ENCODE data around the gene FPGS. TPM values are rescaled to one million over a fixed set of nuclear protein-coding genes. Genes with fewer than 3 reads are reported as not detected.

Gene FPGS
- total and polyA plus RNA-seq, 2 of the 4 experiments (the other 2 are of a cell fraction): 43.9 to 75.7 TPM

DNA sequence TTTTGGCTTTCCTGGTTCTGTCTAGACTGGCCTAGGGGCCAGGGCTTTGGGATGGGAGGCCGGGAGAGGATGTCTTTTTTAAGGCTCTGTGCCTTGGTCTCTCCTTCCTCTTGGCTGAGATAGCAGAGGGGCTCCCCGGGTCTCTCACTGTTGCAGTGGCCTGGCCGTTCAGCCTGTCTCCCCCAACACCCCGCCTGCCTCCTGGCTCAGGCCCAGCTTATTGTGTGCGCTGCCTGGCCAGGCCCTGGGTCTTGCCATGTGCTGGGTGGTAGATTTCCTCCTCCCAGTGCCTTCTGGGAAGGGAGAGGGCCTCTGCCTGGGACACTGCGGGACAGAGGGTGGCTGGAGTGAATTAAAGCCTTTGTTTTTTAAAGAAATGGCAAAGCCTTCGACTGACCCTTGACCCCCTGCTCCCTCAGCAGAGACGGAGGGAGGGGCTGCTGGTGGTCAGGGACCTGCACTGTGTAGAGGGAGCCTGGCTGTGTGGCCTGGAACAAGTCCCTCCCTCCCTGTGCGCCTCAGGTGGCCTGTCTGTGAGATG lies 11.1 kb downstream of the FPGS start:
- Histone ChIP-seq H4K20me1 (ENCODE audit: insufficient read depth, low read length) (peaks cover 19% of the 10 kb centered on the region; the same call in 1 of the 2 replicates), H2AK5ac (ENCODE audit: low read depth, low read length) (no peak overlapping the region), H3K14ac (replicated peaks; ENCODE audit: low read depth, low read length) (no peak overlapping the region), H2BK15ac (ENCODE audit: low read depth, low read length) (no peak overlapping the region), H2AFZ (replicated peaks; ENCODE audit: low read length, poor library complexity) (no peak overlapping the region), H2BK120ac (ENCODE audit: low read depth, low read length) (no peak overlapping the region), H3K9ac (ENCODE audit: low read depth, low read length) (no peak overlapping the region), H2BK5ac (ENCODE audit: low read depth, low read length, poor library complexity, severe bottlenecking) (no peak overlapping the region), H2AK9ac (replicated peaks; ENCODE audit: low read depth, low read length, poor library complexity) (no peak overlapping the region), H3K18ac (ENCODE audit: low read depth, low read length) (no peak overlapping the region), H3K4me1 (ENCODE audit: control insufficient read depth, insufficient read depth, low read length) (peaks cover 11% of the 10 kb centered on the region; the same call in 1 of the 2 replicates), H4K8ac (ENCODE audit: low read depth in 2 of 2, low read length in 2 of 2) (no peak overlapping the region), H4K91ac (ENCODE audit: insufficient read depth, low read depth, low read length) (no peak overlapping the region), H3K27ac (ENCODE audit: insufficient read depth, low read length) (no peak overlapping the region), H2BK20ac (ENCODE audit: low read depth, low read length) (no peak overlapping the region), H3K23ac (ENCODE audit: low read depth, low read length) (no peak overlapping the region), H3K4ac (ENCODE audit: low read depth, low read length) (no peak overlapping the region), H3K4me3 (ENCODE audit: insufficient read depth, low read depth, low read length) (no peak overlapping the region), H4K5ac (ENCODE audit: low read depth, low read length) (no peak overlapping the region), H3K9me1 (ENCODE audit: insufficient read depth, low read length) (no peaks in the 10 kb centered on the region; the same call in 1 of the 2 replicates), H3K4me2 (ENCODE audit: low read depth, low read length) (no peak overlapping the region), H3K27me3 (ENCODE audit: control insufficient read depth, insufficient read depth, low read length) (no peaks in the 10 kb centered on the region), H3K9me3 (ENCODE audit: control insufficient read depth, insufficient read depth, low read length) (no peaks in the 10 kb centered on the region), H3K56ac (ENCODE audit: extremely low read depth, insufficient read depth, low read length) (no peak overlapping the region), H3K79me1 (ENCODE audit: low read depth in 1 of 2, low read length in 2 of 2) (peaks cover 14 to 27% of the 10 kb centered on the region in 2 experiments), H3K36me3 (ENCODE audit: control insufficient read depth, insufficient read depth, low read length) (peaks cover 78% of the 10 kb centered on the region)
- dilution Hi-C loops (cut with HindIII; ENCODE audit: low sequenced_read_pairs, unreplicated experiment) (no loop called here), intact Hi-C loops (cut with micrococcal nuclease) (no loop called here), in situ Hi-C loops (cut with MboI; ENCODE audit: low sequenced_read_pairs) (no loop called here)
- DNase-seq (no peak), ATAC-seq (ENCODE audit: low read depth) (no peak)
- no peak for TF ChIP-seq CHD1 (IDR thresholded peaks at IDR 0.05; ENCODE audit: low read depth, low read length)
- no peak for TF ChIP-seq RCOR1 (IDR thresholded peaks at IDR 0.05; ENCODE audit: insufficient replicate concordance, low read length)
- no peak for TF ChIP-seq MAZ (IDR thresholded peaks at IDR 0.05; ENCODE audit: borderline replicate concordance, low read depth, low read length)
- TF ChIP-seq MXI1 (IDR thresholded peaks at IDR 0.05; ENCODE audit: borderline replicate concordance, low read depth, low read length): no peak
- TF ChIP-seq RAD21 (IDR thresholded peaks at IDR 0.05; ENCODE audit: low read length): no peak
- TF ChIP-seq CEBPB (IDR thresholded peaks at IDR 0.05; ENCODE audit: low read depth, low read length): no peak
- TF ChIP-seq, protein P1, sequence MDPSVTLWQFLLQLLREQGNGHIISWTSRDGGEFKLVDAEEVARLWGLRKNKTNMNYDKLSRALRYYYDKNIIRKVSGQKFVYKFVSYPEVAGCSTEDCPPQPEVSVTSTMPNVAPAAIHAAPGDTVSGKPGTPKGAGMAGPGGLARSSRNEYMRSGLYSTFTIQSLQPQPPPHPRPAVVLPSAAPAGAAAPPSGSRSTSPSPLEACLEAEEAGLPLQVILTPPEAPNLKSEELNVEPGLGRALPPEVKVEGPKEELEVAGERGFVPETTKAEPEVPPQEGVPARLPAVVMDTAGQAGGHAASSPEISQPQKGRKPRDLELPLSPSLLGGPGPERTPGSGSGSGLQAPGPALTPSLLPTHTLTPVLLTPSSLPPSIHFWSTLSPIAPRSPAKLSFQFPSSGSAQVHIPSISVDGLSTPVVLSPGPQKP (IDR thresholded peaks at IDR 0.05; ENCODE audit: borderline replicate concordance, low read depth, low read length): no peak
- ChIA-PET POLR2A (ENCODE audit: unreplicated experiment) (no interaction called here), CTCF (no interaction called here)
- WGBS, 2 experiments (ENCODE audit: extremely low coverage in 2 of 2, insufficient read length in 1 of 2): no CpG with 5 or more reads among the region's 9 CpGs
- BruUV-seq (replicated peaks): no TSS peak
